ENCODE measurements around the gene GDPD5.

The GDPD5 gene

GRCh38 chr11:75493626-75494025, 32.1 kb downstream of the GDPD5 start:
- H3K9ac ChIP-seq (ENCODE audit: low read depth, low read length) = no peak overlapping the region
- H3K4me3 ChIP-seq (ENCODE audit: low read length) = no peak overlapping the region
- no peaks in the 10 kb centered on the region for H3K9me3 ChIP-seq (replicated peaks; ENCODE audit: low read length)
- H3K4me2 ChIP-seq (ENCODE audit: low read length) = no peak overlapping the region
- H3K4me1 ChIP-seq (ENCODE audit: control insufficient read depth, insufficient read depth, low read length) = peaks cover 23% of the 10 kb centered on the region
- H3K27me3 ChIP-seq (ENCODE audit: control insufficient read depth, insufficient read depth, low read length) = no peaks in the 10 kb centered on the region
- no peaks in the 10 kb centered on the region for H3K36me3 ChIP-seq (ENCODE audit: insufficient read depth, low read length)

GRCh38 chr11:75492181-75492820, 33.4 kb downstream of the GDPD5 start:
- Histone ChIP-seq H3K36me3 (ENCODE audit: insufficient read depth, low read length) (no peaks in the 10 kb centered on the region), H3K9me3 (replicated peaks; ENCODE audit: low read length) (no peaks in the 10 kb centered on the region), H3K4me1 (ENCODE audit: control insufficient read depth, insufficient read depth, low read length) (peaks cover 17% of the 10 kb centered on the region), H3K4me2 (ENCODE audit: low read length) (no peak overlapping the region), H3K27me3 (ENCODE audit: control insufficient read depth, insufficient read depth, low read length) (no peaks in the 10 kb centered on the region), H3K4me3 (ENCODE audit: low read length) (no peak overlapping the region), H3K9ac (ENCODE audit: low read depth, low read length) (no peak overlapping the region)

GRCh38 chr11:75491465-75491864, 34.3 kb downstream of the GDPD5 start:
- no peak overlapping the region for H3K4me2 ChIP-seq (ENCODE audit: low read length)
- H3K4me1 ChIP-seq (ENCODE audit: control insufficient read depth, insufficient read depth, low read length) = peaks cover 17% of the 10 kb centered on the region
- H3K9ac ChIP-seq (ENCODE audit: low read depth, low read length) = no peak overlapping the region
- no peaks in the 10 kb centered on the region for H3K36me3 ChIP-seq (ENCODE audit: insufficient read depth, low read length)
- no peaks in the 10 kb centered on the region for H3K27me3 ChIP-seq (ENCODE audit: control insufficient read depth, insufficient read depth, low read length)
- H3K4me3 ChIP-seq (ENCODE audit: low read length) = no peak overlapping the region
- no peaks in the 10 kb centered on the region for H3K9me3 ChIP-seq (replicated peaks; ENCODE audit: low read length)

- Histone ChIP-seq H3K9ac (ENCODE audit: low read depth, low read length) (no peak overlapping the region), H3K4me1 (ENCODE audit: control insufficient read depth, insufficient read depth, low read length) (peaks cover 17% of the 10 kb centered on the region), H3K4me2 (ENCODE audit: low read length) (no peak overlapping the region), H3K4me3 (ENCODE audit: low read length) (no peak overlapping the region), H3K36me3 (ENCODE audit: insufficient read depth, low read length) (no peaks in the 10 kb centered on the region), H3K27me3 (ENCODE audit: control insufficient read depth, insufficient read depth, low read length) (no peaks in the 10 kb centered on the region), H3K9me3 (replicated peaks; ENCODE audit: low read length) (no peaks in the 10 kb centered on the region)
These were observed 35.2 kb downstream of the GDPD5 start for GRCh38 chr11:75490221-75491181.

GRCh38 chr11:75487365-75487764, 38.4 kb downstream of the GDPD5 start:
- H3K27me3 ChIP-seq (ENCODE audit: control insufficient read depth, insufficient read depth, low read length) = no peaks in the 10 kb centered on the region
- no peaks in the 10 kb centered on the region for H3K36me3 ChIP-seq (ENCODE audit: insufficient read depth, low read length)
- peaks cover 16% of the 10 kb centered on the region for H3K4me1 ChIP-seq (ENCODE audit: control insufficient read depth, insufficient read depth, low read length)
- no peaks in the 10 kb centered on the region for H3K9me3 ChIP-seq (replicated peaks; ENCODE audit: low read length)
- H3K9ac ChIP-seq (ENCODE audit: low read depth, low read length) = no peak overlapping the region
- no peak overlapping the region for H3K4me3 ChIP-seq (ENCODE audit: low read length)
- H3K4me2 ChIP-seq (ENCODE audit: low read length) = no peak overlapping the region

GRCh38 chr11:75485742-75486141, 40.0 kb downstream of the GDPD5 start:
- Histone ChIP-seq H3K4me1 (ENCODE audit: control insufficient read depth, insufficient read depth, low read length) (peaks cover 8% of the 10 kb centered on the region), H3K4me2 (ENCODE audit: low read length) (no peak overlapping the region), H3K4me3 (ENCODE audit: low read length) (no peak overlapping the region), H3K9me3 (replicated peaks; ENCODE audit: low read length) (no peaks in the 10 kb centered on the region), H3K27me3 (ENCODE audit: control insufficient read depth, insufficient read depth, low read length) (no peaks in the 10 kb centered on the region), H3K9ac (ENCODE audit: low read depth, low read length) (no peak overlapping the region), H3K36me3 (ENCODE audit: insufficient read depth, low read length) (no peaks in the 10 kb centered on the region)

- Histone ChIP-seq H3K9ac (ENCODE audit: low read depth, low read length) (no peak overlapping the region), H3K9me3 (replicated peaks; ENCODE audit: low read length) (no peaks in the 10 kb centered on the region), H3K27me3 (ENCODE audit: control insufficient read depth, insufficient read depth, low read length) (no peaks in the 10 kb centered on the region), H3K4me2 (ENCODE audit: low read length) (no peak overlapping the region), H3K4me3 (ENCODE audit: low read length) (no peak overlapping the region), H3K4me1 (ENCODE audit: control insufficient read depth, insufficient read depth, low read length) (no peaks in the 10 kb centered on the region), H3K36me3 (ENCODE audit: insufficient read depth, low read length) (no peaks in the 10 kb centered on the region)
These were observed 42.7 kb downstream of the GDPD5 start for GRCh38 chr11:75482931-75483469.

- Histone ChIP-seq H3K27me3 (ENCODE audit: control insufficient read depth, insufficient read depth, low read length) (no peaks in the 10 kb centered on the region), H3K9me3 (replicated peaks; ENCODE audit: low read length) (no peaks in the 10 kb centered on the region), H3K36me3 (ENCODE audit: insufficient read depth, low read length) (no peaks in the 10 kb centered on the region), H3K4me3 (ENCODE audit: low read length) (no peak overlapping the region), H3K4me2 (ENCODE audit: low read length) (no peak overlapping the region), H3K4me1 (ENCODE audit: control insufficient read depth, insufficient read depth, low read length) (no peaks in the 10 kb centered on the region), H3K9ac (ENCODE audit: low read depth, low read length) (no peak overlapping the region)
These were observed 43.7 kb downstream of the GDPD5 start for GRCh38 chr11:75481922-75482606.

GRCh38 chr11:75481223-75481921, 44.4 kb downstream of the GDPD5 start:
- no peak overlapping the region for H3K9ac ChIP-seq (ENCODE audit: low read depth, low read length)
- no peak overlapping the region for H3K4me3 ChIP-seq (ENCODE audit: low read length)
- no peaks in the 10 kb centered on the region for H3K27me3 ChIP-seq (ENCODE audit: control insufficient read depth, insufficient read depth, low read length)
- no peak overlapping the region for H3K4me2 ChIP-seq (ENCODE audit: low read length)
- H3K36me3 ChIP-seq (ENCODE audit: insufficient read depth, low read length) = no peaks in the 10 kb centered on the region
- no peaks in the 10 kb centered on the region for H3K9me3 ChIP-seq (replicated peaks; ENCODE audit: low read length)
- peaks cover 1% of the 10 kb centered on the region for H3K4me1 ChIP-seq (ENCODE audit: control insufficient read depth, insufficient read depth, low read length)

GRCh38 chr11:75480185-75481175, 45.3 kb downstream of the GDPD5 start:
- Histone ChIP-seq H3K4me2 (ENCODE audit: low read length) (no peak overlapping the region), H3K27me3 (ENCODE audit: control insufficient read depth, insufficient read depth, low read length) (no peaks in the 10 kb centered on the region), H3K9me3 (replicated peaks; ENCODE audit: low read length) (no peaks in the 10 kb centered on the region), H3K4me3 (ENCODE audit: low read length) (no peak overlapping the region), H3K36me3 (ENCODE audit: insufficient read depth, low read length) (no peaks in the 10 kb centered on the region), H3K4me1 (ENCODE audit: control insufficient read depth, insufficient read depth, low read length) (peaks cover 10% of the 10 kb centered on the region), H3K9ac (ENCODE audit: low read depth, low read length) (no peak overlapping the region)
